ENCODE measurements around the gene TNK2. TPM values are rescaled to one million over a fixed set of nuclear protein-coding genes. Genes with fewer than 3 reads are reported as not detected.
A peak's percentile ranks its signal among the peaks of the same experiment; 100 is the strongest.
"Not testable (repeated sequence)": the region's sequence is repeated elsewhere in the genome, so short reads cannot be mapped to it uniquely, and the experiment has no call there.

The TNK2 gene
- total RNA-seq = 10 to 100 TPM; 24.3 to 34.1 TPM
- long read RNA-seq, donor 1, partial matches to known transcripts = 1 of 3 reads
- long read RNA-seq, donor 1, other reads (novel, unspliced or antisense) = 2 of 3 reads
- long read RNA-seq, donor 2, transcript TNK2-205 (4 exons, 3,377 nt) = major isoform, 5 of 10 reads
- long read RNA-seq, donor 2, partial matches to known transcripts = 5 of 10 reads
- long read RNA-seq, donor 2, other reads (novel, unspliced or antisense) = 0 of 10 reads

DNA sequence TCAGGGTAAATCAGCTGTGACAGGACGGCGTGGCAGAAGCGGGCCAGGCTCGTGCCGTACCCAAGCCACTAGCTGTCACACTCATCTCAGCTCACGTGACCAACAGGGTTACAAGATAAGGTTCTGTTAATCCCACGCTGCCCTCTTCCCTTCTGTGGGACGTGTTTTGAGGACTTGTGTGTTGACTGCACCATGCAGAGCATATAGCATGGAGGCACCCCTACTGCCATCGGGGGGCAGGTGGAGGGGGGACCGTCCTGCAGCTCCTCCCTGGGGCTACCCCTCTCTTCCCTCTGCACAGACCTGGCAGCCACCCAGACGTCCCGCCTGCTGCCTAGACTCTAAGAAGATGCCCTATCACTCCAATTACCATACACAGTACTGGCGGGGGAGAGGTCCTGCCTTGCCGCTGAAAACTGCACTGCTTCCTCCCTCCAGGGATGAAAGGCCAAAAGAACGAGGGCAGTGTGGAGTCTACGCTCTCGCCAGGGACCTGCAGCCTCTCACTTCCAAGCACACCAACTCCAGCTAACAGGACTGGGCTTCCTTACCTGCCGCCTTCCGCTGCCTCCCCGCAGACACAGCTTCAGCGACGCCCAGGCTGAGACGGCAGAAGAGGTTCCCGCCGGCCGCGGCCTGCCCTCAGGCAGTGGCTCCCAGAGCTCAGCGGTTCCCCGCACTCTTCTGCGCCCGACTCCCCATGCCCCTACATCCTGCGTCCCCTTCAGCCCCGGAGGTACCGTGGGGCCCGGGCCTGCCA lies at the start of gene TNK2:
Gene TNK2, minus strand, starts transcription at position 618 of the 760 bp plus-strand sequence. CDS start 19,963 bp downstream, outside the sequence.
- intact Hi-C loops (cut with DNase I) = no loop called here
- DNase-seq (ENCODE audit: low spot score) = peak; percentile 84

DNA sequence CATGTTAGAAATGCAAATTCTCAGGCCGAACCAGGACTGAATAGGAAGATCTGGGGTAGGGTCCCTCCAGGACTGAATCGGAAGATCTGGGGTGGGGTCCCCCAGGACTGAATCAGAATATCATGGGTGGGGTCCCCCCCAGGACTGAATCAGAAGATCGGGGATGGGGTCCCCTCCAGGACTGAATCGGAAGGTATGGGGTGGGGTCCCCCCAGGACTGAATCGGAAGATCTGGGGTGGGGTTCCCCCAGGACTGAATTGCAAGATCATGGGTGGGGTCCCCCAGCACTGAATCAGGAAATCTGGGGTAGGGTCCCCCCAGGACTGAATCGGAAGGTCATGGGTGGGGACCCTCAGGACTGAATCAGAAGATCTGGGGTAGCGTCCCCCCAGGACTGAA lies 48.2 kb upstream of the TNK2 start:
- peak; percentile 23 for DNase-seq (ENCODE audit: low spot score)
- intact Hi-C loops (cut with DNase I) = no loop called here

DNA sequence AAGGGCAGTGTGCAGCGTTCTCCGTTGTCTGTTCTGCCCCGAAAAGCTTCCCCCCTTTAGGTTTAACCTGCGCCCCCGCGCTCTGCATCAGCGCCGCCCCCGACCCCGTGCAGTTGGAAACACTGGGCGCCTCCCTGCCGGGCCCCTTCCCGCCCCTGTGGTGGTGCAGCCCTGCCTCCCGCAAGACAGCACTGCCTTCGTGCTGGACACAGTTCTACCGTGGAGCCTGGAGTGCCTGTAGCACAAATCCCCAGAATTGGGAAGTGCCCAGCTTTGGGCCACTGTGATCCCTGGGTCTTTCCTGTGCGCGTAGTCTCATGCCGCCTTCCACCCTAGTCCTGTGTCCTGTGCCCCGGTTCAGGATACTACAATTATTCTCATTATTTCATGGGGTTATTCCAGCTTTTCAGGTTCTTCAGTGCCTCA lies 47.1 kb upstream of the TNK2 start:
- peak; percentile 78 for DNase-seq (ENCODE audit: low spot score)
- intact Hi-C loops (cut with DNase I) = not testable (repeated sequence)

- intact Hi-C loops (cut with DNase I) = not testable (repeated sequence)
These were observed 46.4 kb upstream of the TNK2 start for GRCh38 chr3:195954752-195955119.

DNA sequence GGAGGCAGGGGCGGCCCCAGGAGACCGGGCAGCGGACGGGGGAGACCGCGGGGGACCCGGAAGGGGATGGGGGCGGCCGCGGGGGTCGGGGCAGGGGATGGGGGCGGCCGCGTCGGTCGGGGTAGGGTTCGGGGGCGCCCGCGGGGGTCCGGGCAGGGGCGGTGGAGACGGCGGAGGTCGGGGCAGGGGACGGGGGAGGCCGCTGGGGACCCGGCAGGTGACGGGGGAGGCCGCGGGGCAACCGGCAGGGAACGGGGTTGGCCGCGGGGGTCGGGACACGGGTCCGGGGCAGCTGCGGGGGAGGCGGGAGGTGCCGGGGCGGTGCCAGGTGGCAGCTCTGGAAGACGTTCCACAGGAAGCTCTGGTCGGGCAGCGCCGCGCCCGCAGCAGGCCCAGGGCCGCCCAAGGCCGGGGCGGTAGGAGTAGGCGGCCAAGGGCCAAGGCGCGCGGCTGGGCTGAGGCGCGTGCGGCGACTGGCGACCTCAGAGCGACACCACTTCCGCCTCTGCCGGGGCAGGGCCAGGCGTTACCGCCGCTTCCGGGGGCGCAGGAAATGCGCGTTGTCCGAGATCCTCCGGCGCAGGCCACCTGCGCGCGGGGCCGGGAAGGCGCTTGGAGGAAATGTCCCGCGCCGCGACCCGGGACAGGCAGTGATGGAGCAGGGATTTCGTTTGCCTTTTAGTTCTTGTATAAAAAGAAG lies 45.9 kb upstream of the TNK2 start:
- intact Hi-C loops (cut with DNase I) = not testable (repeated sequence)
- peak; percentile 96 for DNase-seq (ENCODE audit: low spot score)

More at GRCh38 chr3:195954752-195955119, 46.4 kb upstream of the TNK2 start:
- not testable (repeated sequence) for DNase-seq (ENCODE audit: low spot score)

- intact Hi-C loops (cut with DNase I); DNase-seq (ENCODE audit: low spot score): not testable (repeated sequence)
These were observed 44.2 kb upstream of the TNK2 start for GRCh38 chr3:195952590-195952989.

- DNase-seq (ENCODE audit: low spot score) = peak; percentile 20
- intact Hi-C loops (cut with DNase I) = not testable (repeated sequence)
These were observed 43.3 kb upstream of the TNK2 start for GRCh38 chr3:195951443-195952177.

DNA sequence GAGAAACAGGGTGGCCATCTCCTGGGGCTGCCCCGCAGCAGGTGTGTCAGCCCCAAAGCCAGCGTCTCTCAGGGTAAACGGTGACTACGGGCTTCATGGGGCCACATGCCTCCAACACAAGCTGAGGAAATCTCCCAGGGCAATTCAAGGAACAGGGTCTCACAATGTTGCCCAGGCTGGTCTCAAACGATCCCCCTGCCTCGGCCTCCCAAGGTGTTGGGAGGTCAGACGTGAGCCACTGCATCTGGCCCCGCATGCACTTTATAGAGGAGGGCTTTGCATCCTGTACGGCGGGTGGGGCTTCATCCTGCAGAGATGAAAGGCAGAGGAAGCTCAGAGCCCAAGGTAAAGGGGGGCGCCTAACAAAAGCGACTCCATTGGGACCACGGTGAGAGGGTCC lies 42.4 kb upstream of the TNK2 start:
- DNase-seq (ENCODE audit: low spot score) = peak; percentile 82
- intact Hi-C loops (cut with DNase I) = not testable (repeated sequence)

GRCh38 chr3:195950164-195950563 lies 41.8 kb upstream of the TNK2 start:
- DNase-seq (ENCODE audit: low spot score) = peak; percentile 15
- intact Hi-C loops (cut with DNase I) = not testable (repeated sequence)

DNA sequence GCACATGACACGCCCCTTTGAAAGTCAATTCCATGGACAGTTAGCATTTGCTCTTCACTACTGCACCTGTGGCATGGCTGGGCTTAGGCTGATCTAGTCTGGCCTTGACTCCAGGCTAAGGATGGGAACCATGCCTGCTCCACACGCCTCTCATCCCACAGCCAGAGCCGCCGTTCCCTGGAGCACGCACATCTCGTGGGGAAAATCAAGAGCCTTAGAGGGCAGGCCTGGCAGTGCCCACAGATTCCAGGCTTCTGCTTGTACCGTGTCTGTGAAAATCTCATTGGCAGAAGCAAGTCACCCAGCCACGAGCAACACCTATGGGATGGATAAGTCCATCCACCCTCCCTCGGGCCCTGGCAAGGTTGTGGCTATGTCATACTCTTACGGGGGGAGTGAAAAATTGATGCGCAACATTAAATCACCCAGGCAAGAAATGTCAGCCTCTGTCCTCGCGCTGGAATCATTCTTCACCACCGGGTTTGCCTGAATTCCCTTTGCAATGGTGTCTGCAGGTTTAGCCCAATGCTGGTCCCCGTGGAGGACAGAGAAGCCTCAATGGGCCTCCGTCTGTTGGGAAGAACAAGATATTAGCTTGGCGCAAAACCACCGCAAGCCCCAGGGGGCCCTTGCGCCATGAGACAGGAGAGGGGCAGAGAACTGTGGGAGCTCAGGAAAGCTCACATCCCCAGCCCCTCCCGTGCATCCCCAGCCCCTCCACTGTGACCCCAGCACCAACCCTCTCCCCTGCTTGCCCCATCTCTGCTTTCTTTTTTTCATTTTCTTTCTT lies 38.8 kb upstream of the TNK2 start:
- intact Hi-C loops (cut with DNase I) = not testable (repeated sequence)
- peak; percentile 69 for DNase-seq (ENCODE audit: low spot score)

DNA sequence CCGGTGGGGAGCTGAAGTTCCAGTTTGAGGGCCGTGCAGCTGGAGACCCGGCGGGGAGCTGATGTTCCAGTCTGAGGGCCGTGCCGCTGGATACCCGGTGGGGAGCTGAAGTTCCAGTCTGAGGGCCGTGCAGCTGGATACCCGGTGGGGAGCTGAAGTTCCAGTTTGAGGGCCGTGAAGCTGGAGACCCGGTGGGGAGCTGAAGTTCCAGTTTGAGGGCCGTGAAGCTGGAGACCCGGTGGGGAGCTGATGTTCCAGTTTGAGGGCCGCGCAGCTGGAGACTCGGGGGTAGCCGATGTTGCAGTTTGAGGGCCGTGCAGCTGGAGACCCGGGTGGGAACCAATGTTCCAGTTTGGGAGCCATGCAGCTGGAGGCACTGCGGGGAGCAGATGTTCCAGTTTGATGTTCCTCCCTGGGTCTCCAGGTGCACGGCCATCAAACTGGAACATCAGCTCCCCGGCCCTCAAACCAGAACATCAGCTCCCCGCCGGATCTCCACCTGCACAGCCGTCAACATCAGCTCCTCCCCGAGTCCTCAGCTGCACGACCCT lies 33.0 kb upstream of the TNK2 start:
- peak; percentile 47 for DNase-seq (ENCODE audit: low spot score)
- intact Hi-C loops (cut with DNase I) = not testable (repeated sequence)

GRCh38 chr3:195940806-195941205 lies 32.5 kb upstream of the TNK2 start:
- peak; percentile 47 for DNase-seq (ENCODE audit: low spot score)
- intact Hi-C loops (cut with DNase I) = not testable (repeated sequence)

DNA sequence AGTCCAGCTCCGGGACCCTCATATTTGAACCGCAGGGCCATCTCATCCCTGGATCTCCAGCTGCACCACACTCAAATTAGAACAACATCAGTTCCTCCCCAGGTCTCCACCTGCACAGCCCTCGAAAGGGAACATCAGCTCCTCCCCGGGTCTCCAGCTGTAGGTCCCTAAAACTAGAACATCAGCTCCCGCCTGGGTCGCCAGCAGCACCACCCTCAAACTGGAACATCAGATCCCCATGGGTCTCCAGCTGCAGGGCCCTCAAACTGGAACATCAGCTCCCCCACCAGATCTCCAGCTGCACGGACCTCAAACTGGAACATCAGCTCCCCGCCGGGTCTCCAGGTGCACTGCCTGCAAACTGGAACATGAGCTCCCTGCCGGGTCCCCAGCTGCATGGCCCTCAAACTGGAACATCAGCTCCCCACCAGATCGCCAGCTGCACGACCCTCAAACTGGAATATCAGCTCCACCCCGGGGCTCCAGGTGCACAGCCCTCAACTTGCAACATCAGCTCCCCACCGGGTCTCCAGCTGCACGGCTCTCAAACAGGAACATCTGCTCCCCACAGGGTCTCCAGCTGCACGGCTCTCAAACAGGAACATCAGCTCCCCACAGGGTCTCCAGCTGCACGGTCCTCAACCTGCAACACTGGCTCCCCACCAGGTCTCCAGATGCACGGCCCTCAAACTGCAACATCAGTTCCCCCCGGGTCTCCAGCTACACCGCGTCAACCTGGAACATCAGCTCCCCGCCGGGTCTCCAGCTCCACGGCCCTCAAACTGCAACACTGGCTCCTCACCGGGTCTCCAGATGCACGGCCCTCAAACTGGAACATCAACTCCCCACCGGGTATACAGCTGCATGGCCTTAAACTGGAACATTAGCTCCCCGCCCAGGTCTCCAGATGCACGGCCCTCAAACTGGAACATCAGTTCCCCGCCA lies 31.4 kb upstream of the TNK2 start:
- DNase-seq (ENCODE audit: low spot score) = peak; percentile 65
- intact Hi-C loops (cut with DNase I) = not testable (repeated sequence)

- intact Hi-C loops (cut with DNase I) = not testable (repeated sequence)
- peak; percentile 49 for DNase-seq (ENCODE audit: low spot score)
These were observed 24.7 kb upstream of the TNK2 start for GRCh38 chr3:195933044-195933430.

GRCh38 chr3:195932418-195933043 lies 24.2 kb upstream of the TNK2 start:
- DNase-seq (ENCODE audit: low spot score) = no peak

GRCh38 chr3:195931582-195932273 lies 23.4 kb upstream of the TNK2 start:
- peak; percentile 11 for DNase-seq (ENCODE audit: low spot score)
- intact Hi-C loops (cut with DNase I) = no loop called here

More at GRCh38 chr3:195932418-195933043, 24.2 kb upstream of the TNK2 start:
- intact Hi-C loops (cut with DNase I) = no loop called here

Data from posterior vena cava (tissue), 2 donors.